Activated CD8-positive, alpha-beta memory T cell treated with anti-CD3 and anti-CD28 coated beads for 36 hours (primary cell): ENCODE measurements around the gene SOD3. TPM values are rescaled to one million over a fixed set of nuclear protein-coding genes. Genes with fewer than 3 reads are reported as not detected.

ENCODE experiments used
- CTCF ChIA-PET: fragments of 350-600 bp; sonication (Branson Sonifier 250); formaldehyde crosslinking; loops from one replicate; lab custom pipeline; 2021; ENCODE audit warnings: antibody characterized with exemption; lab: Charles Lee
- POLR2A ChIA-PET: fragments of 350-600 bp; sonication (Branson Sonifier 250); formaldehyde crosslinking; loops from one replicate; lab custom pipeline; 2021; ENCODE audit warnings: antibody characterized with exemption; lab: Charles Lee
- total RNA-seq, 2 experiments: library from RNA; stranded (reverse); gene quantifications; one replicate each; pipeline ENCODE4 v1.2.3, GENCODE V29; 2021

The SOD3 gene
- total RNA-seq, result not detected

GRCh38 chr4:24794916-24795665 lies at the start of gene SOD3:
Gene SOD3, plus strand, starts transcription at chr4:24795573. Its CDS starts 3,949 bp downstream, at chr4:24799522.
- ChIA-PET CTCF (no interaction called here), POLR2A (no interaction called here)

GRCh38 chr4:24747234-24747975 lies 48.0 kb upstream of the SOD3 start:
- ChIA-PET CTCF (no interaction called here), POLR2A (no interaction called here)

GRCh38 chr4:24748023-24748422 lies 47.4 kb upstream of the SOD3 start:
- POLR2A ChIA-PET, result no interaction called here
- CTCF ChIA-PET, result no interaction called here

- ChIA-PET CTCF (no interaction called here), POLR2A (no interaction called here)
These were observed 46.5 kb upstream of the SOD3 start for GRCh38 chr4:24748758-24749350.

- CTCF ChIA-PET, result no interaction called here
These were observed 45.3 kb upstream of the SOD3 start for GRCh38 chr4:24750106-24750505.

GRCh38 chr4:24751926-24752539 lies 43.3 kb upstream of the SOD3 start:
- ChIA-PET POLR2A (no interaction called here), CTCF (no interaction called here)

More at GRCh38 chr4:24750106-24750505, 45.3 kb upstream of the SOD3 start:
- POLR2A ChIA-PET, result no interaction called here

GRCh38 chr4:24753519-24753918 lies 41.9 kb upstream of the SOD3 start:
- POLR2A ChIA-PET, result no interaction called here
- CTCF ChIA-PET, result no interaction called here

GRCh38 chr4:24754571-24754970 lies 40.8 kb upstream of the SOD3 start:
- CTCF ChIA-PET, result no interaction called here
- POLR2A ChIA-PET, result no interaction called here

- ChIA-PET CTCF (no interaction called here), POLR2A (no interaction called here)
These were observed 31.6 kb upstream of the SOD3 start for GRCh38 chr4:24763631-24764297.

- ChIA-PET CTCF (no interaction called here), POLR2A (no interaction called here)
These were observed 31.0 kb upstream of the SOD3 start for GRCh38 chr4:24764345-24764744.

- ChIA-PET CTCF (no interaction called here), POLR2A (no interaction called here)
These were observed 29.9 kb upstream of the SOD3 start for GRCh38 chr4:24765376-24765988.

GRCh38 chr4:24768006-24768405 lies 27.4 kb upstream of the SOD3 start:
- POLR2A ChIA-PET, result no interaction called here

GRCh38 chr4:24768604-24769003 lies 26.8 kb upstream of the SOD3 start:
- CTCF ChIA-PET, result no interaction called here

More at GRCh38 chr4:24768006-24768405, 27.4 kb upstream of the SOD3 start:
- CTCF ChIA-PET, result no interaction called here

GRCh38 chr4:24769571-24769970 lies 25.8 kb upstream of the SOD3 start:
- CTCF ChIA-PET, result no interaction called here
- POLR2A ChIA-PET, result no interaction called here

More at GRCh38 chr4:24768604-24769003, 26.8 kb upstream of the SOD3 start:
- POLR2A ChIA-PET, result no interaction called here

- ChIA-PET CTCF (no interaction called here), POLR2A (no interaction called here)
These were observed 25.3 kb upstream of the SOD3 start for GRCh38 chr4:24770032-24770584.

GRCh38 chr4:24770667-24771066 lies 24.7 kb upstream of the SOD3 start:
- CTCF ChIA-PET, result no interaction called here
- POLR2A ChIA-PET, result no interaction called here

GRCh38 chr4:24771241-24771640 lies 24.1 kb upstream of the SOD3 start:
- ChIA-PET POLR2A (no interaction called here), CTCF (no interaction called here)

- CTCF ChIA-PET, result no interaction called here
- POLR2A ChIA-PET, result no interaction called here
These were observed 23.2 kb upstream of the SOD3 start for GRCh38 chr4:24772061-24772705.
